GM13976 (cell line): ENCODE data around the gene RAB6A.

Experiments
- DNase-seq: peaks from one replicate; pipeline ENCODE4 v3.0.0; 2012; ENCODE audit warnings: low spot score
- CTCF ChIP-seq: IDR thresholded peaks from 2 replicates; pipeline ENCODE4 v1.5.1; 2012; ENCODE audit warnings: borderline replicate concordance, mild to moderate bottlenecking; ENCODE audit not compliant: insufficient read depth; ENCODE audit errors: extremely low read depth, missing control alignments, control extremely low read depth
- in situ Hi-C: fragments of 300-500 bp; cut with MboI; formaldehyde crosslinking; loops from one replicate; pipeline ENCODE4 v1.12.0; 2022; ENCODE audit warnings: low sequenced_read_pairs, mixed read lengths, inconsistent platforms; ENCODE audit not compliant: unreplicated experiment

The RAB6A gene

DNA sequence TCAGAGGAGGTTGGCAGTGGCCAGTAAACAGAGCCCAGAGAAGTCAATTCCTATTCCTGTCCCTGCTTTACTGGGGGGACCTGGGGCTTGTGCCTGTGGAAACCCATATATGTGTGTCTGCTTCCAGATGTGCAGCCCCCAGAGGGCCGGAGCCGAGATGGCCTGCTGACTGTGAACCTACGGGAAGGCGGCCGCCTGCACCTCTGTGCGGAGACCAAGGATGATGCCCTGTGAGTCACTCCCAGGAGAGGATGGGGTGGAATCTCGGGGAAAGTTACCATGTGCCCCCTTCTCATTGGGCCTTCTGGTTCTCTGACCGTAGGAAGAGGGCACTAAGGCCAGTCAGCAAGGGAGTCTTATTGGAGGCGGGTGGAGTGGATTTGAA, 109.2 kb downstream of the RAB6A start:
- in situ Hi-C loops = loop anchor here (10.0 kb wide), 1 partner anchor 297 kb away; no protein-coding TSS in a partner anchor
- no peak for DNase-seq
- TF ChIP-seq CTCF = no peak

DNA sequence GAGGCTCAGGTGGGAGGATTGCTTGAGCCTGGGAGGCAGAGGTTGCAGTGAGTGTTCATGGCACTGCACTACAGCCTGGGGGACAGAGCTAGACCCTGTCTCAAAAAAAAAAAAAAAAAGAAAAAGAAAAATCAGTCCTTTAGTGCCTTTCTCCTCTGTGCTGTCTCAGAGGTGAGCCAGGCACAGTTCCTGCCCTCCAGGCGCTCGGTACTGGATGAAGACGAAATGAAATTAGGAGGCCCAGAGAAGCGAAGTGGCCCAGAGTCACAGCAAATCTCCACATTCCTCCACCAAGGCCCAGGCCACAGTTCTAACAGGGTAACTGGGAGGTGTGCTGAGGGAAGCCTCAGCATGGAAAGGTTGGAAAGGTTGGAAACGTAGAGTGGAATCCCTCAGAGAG, 109.6 kb downstream of the RAB6A start:
- no peak for DNase-seq
- no peak for TF ChIP-seq CTCF
- in situ Hi-C loops = loop anchor here (10.0 kb wide), 1 partner anchor 296 kb away; no protein-coding TSS in a partner anchor

- TF ChIP-seq CTCF = no peak
- in situ Hi-C loops = loop anchor here (10.0 kb wide), 1 partner anchor 296 kb away; no protein-coding TSS in a partner anchor
- DNase-seq = no peak
Measured at GRCh38 chr11:73650400-73650799, 110.5 kb downstream of the RAB6A start.

DNA sequence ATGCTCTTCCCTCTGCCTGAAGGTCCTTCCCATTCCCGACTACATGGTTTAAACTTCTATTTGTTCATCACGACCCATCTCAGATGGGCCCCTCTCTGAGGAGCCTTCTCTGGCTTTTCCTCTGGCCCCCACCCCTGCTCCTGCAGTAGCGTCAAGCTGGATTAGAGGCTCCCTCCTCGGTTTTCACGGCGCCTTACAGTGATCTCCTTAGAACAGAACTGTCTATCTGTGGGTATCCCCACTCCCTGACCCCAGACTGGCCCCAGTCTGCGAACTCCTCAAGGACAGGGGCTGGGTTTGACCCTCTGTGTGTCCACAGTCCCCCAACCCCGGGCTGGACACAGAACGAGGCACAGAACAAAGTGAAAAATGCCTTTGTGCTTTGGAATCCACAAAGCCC, 111.7 kb downstream of the RAB6A start:
- in situ Hi-C loops = no loop called here
- DNase-seq = no peak

DNA sequence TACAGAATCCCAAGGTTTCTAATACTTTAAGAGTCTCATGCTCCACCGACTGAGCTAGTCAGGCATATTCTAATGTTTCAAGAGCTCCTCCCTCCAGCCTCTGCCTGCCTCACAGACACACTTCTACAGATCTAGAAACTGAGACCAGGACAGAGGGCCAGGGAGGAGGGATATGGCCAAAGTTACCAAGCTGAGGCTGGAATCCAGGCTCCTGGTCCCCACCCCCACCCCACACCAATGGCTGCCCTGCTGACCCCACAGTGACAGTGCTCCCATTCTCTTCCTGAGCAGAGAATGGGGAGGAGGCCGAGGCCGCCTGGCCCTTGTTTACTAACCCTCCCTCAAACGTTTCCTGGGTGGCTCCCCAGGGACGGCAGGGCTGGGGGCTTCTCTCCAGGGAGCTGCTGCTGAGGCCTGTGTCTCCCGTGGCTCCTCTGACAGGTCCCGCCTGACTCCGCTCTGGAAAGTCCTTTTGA, 112.3 kb downstream of the RAB6A start:
- in situ Hi-C loops = no loop called here
- DNase-seq = no peak
- TF ChIP-seq CTCF = no peak

More for the DNA sequence above, 111.7 kb downstream of the RAB6A start:
- TF ChIP-seq CTCF = no peak

GRCh38 chr11:73648121-73648520, 112.8 kb downstream of the RAB6A start:
- no peak for TF ChIP-seq CTCF
- no peak for DNase-seq
- in situ Hi-C loops = no loop called here
